Measurements from ENCODE around the gene GIMAP6. TPM values are rescaled to one million over a fixed set of nuclear protein-coding genes. Genes with fewer than 3 reads are reported as not detected.

GIMAP6 gene
- total RNA-seq, 1 experiment from 2014 or later, result 0.13 TPM

DNA sequence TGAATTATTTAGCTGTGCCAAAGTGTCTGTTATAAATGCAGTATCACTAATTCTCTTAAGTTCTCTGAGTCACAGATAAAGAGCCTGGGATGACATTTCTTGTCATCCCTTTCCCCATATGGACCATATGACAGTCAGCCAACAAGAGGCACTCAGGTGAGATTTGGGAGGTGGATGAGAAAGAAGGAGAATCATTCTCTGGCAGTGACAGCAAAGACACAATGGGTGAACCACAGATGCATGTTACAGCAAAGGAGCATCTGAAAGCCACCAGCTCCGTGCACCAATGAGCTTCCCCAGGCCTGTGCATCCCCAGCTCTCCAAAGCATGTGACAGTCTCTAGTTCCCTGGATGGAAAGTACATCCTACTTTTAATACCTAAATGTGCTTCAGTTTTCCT lies 10.8 kb downstream of the GIMAP6 start (continued):
- TF ChIP-seq, protein P1, sequence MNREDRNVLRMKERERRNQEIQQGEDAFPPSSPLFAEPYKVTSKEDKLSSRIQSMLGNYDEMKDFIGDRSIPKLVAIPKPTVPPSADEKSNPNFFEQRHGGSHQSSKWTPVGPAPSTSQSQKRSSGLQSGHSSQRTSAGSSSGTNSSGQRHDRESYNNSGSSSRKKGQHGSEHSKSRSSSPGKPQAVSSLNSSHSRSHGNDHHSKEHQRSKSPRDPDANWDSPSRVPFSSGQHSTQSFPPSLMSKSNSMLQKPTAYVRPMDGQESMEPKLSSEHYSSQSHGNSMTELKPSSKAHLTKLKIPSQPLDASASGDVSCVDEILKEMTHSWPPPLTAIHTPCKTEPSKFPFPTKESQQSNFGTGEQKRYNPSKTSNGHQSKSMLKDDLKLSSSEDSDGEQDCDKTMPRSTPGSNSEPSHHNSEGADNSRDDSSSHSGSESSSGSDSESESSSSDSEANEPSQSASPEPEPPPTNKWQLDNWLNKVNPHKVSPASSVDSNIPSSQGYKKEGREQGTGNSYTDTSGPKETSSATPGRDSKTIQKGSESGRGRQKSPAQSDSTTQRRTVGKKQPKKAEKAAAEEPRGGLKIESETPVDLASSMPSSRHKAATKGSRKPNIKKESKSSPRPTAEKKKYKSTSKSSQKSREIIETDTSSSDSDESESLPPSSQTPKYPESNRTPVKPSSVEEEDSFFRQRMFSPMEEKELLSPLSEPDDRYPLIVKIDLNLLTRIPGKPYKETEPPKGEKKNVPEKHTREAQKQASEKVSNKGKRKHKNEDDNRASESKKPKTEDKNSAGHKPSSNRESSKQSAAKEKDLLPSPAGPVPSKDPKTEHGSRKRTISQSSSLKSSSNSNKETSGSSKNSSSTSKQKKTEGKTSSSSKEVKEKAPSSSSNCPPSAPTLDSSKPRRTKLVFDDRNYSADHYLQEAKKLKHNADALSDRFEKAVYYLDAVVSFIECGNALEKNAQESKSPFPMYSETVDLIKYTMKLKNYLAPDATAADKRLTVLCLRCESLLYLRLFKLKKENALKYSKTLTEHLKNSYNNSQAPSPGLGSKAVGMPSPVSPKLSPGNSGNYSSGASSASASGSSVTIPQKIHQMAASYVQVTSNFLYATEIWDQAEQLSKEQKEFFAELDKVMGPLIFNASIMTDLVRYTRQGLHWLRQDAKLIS (CRISPR knock-in tag; IDR thresholded peaks at IDR 0.05; ENCODE audit: borderline replicate concordance), result no peak
- TF ChIP-seq NR1H2 (CRISPR knock-in tag; IDR thresholded peaks at IDR 0.05), result no peak
- TF ChIP-seq CREB1 (CRISPR knock-in tag; IDR thresholded peaks at IDR 0.05), result no peak
- no peak for TF ChIP-seq ZNF219 (CRISPR knock-in tag; IDR thresholded peaks at IDR 0.05; ENCODE audit: borderline replicate concordance)
- TF ChIP-seq JAZF1 (CRISPR knock-in tag; IDR thresholded peaks at IDR 0.05), result no peak
- no peak for TF ChIP-seq PRRX2 (CRISPR knock-in tag; IDR thresholded peaks at IDR 0.05)

GRCh38 chr7:150620617-150621371 lies 11.4 kb downstream of the GIMAP6 start:
- TF ChIP-seq TP53 (CRISPR knock-in tag; IDR thresholded peaks at IDR 0.05), result no peak
- TF ChIP-seq, protein P2, sequence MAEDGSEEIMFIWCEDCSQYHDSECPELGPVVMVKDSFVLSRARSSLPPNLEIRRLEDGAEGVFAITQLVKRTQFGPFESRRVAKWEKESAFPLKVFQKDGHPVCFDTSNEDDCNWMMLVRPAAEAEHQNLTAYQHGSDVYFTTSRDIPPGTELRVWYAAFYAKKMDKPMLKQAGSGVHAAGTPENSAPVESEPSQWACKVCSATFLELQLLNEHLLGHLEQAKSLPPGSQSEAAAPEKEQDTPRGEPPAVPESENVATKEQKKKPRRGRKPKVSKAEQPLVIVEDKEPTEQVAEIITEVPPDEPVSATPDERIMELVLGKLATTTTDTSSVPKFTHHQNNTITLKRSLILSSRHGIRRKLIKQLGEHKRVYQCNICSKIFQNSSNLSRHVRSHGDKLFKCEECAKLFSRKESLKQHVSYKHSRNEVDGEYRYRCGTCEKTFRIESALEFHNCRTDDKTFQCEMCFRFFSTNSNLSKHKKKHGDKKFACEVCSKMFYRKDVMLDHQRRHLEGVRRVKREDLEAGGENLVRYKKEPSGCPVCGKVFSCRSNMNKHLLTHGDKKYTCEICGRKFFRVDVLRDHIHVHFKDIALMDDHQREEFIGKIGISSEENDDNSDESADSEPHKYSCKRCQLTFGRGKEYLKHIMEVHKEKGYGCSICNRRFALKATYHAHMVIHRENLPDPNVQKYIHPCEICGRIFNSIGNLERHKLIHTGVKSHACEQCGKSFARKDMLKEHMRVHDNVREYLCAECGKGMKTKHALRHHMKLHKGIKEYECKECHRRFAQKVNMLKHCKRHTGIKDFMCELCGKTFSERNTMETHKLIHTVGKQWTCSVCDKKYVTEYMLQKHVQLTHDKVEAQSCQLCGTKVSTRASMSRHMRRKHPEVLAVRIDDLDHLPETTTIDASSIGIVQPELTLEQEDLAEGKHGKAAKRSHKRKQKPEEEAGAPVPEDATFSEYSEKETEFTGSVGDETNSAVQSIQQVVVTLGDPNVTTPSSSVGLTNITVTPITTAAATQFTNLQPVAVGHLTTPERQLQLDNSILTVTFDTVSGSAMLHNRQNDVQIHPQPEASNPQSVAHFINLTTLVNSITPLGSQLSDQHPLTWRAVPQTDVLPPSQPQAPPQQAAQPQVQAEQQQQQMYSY (CRISPR knock-in tag; IDR thresholded peaks at IDR 0.05), result no peak
- TF ChIP-seq ZBTB21 (CRISPR knock-in tag; IDR thresholded peaks at IDR 0.05; ENCODE audit: borderline replicate concordance), result no peak
- no peak for TF ChIP-seq IRF2 (CRISPR knock-in tag; IDR thresholded peaks at IDR 0.05; ENCODE audit: borderline replicate concordance, low read depth)
- no peak for TF ChIP-seq MXD4 (CRISPR knock-in tag; IDR thresholded peaks at IDR 0.05; ENCODE audit: borderline replicate concordance)
- TF ChIP-seq, protein P3, sequence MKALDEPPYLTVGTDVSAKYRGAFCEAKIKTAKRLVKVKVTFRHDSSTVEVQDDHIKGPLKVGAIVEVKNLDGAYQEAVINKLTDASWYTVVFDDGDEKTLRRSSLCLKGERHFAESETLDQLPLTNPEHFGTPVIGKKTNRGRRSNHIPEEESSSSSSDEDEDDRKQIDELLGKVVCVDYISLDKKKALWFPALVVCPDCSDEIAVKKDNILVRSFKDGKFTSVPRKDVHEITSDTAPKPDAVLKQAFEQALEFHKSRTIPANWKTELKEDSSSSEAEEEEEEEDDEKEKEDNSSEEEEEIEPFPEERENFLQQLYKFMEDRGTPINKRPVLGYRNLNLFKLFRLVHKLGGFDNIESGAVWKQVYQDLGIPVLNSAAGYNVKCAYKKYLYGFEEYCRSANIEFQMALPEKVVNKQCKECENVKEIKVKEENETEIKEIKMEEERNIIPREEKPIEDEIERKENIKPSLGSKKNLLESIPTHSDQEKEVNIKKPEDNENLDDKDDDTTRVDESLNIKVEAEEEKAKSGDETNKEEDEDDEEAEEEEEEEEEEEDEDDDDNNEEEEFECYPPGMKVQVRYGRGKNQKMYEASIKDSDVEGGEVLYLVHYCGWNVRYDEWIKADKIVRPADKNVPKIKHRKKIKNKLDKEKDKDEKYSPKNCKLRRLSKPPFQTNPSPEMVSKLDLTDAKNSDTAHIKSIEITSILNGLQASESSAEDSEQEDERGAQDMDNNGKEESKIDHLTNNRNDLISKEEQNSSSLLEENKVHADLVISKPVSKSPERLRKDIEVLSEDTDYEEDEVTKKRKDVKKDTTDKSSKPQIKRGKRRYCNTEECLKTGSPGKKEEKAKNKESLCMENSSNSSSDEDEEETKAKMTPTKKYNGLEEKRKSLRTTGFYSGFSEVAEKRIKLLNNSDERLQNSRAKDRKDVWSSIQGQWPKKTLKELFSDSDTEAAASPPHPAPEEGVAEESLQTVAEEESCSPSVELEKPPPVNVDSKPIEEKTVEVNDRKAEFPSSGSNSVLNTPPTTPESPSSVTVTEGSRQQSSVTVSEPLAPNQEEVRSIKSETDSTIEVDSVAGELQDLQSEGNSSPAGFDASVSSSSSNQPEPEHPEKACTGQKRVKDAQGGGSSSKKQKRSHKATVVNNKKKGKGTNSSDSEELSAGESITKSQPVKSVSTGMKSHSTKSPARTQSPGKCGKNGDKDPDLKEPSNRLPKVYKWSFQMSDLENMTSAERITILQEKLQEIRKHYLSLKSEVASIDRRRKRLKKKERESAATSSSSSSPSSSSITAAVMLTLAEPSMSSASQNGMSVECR (CRISPR knock-in tag; IDR thresholded peaks at IDR 0.05; ENCODE audit: borderline replicate concordance), result no peak
- CTCF ChIA-PET, result no interaction called here
- Mint-ChIP-seq H3K4me1 (no peaks in the 10 kb centered on the region), H3K27ac (no peak overlapping the region), H3K9me3 (peaks cover 6% of the 10 kb centered on the region), H3K36me3 (no peaks in the 10 kb centered on the region), H3K27me3 (ENCODE audit: low read depth) (peaks cover 24% of the 10 kb centered on the region), H3K4me3 (no peak overlapping the region)
- ATAC-seq, result no peak
- POLR2A ChIA-PET, result no interaction called here
- no peak for DNase-seq (ENCODE audit: low spot score)
